Left colon (tissue), 2 donors: Measurements from ENCODE around the gene CENPE. TPM values are rescaled to one million over a fixed set of nuclear protein-coding genes. Genes with fewer than 3 reads are reported as not detected.
A peak's percentile ranks its signal among the peaks of the same experiment; 100 is the strongest.

Experiments used
- ATAC-seq: fragments of 200-7000 bp; cut with Tn5 transposase; one replicate; pipeline ENCODE4 v1.9.1; 2020; ENCODE audit warnings: mild to moderate bottlenecking, moderate library complexity
- DNase-seq, 2 donors: peaks; one replicate each; pipeline ENCODE4 v3.0.0-alpha.2; 2020
- intact Hi-C, 2 donors: fragments of 100-400 bp; cut with DNase I in 1 of 2; cut with micrococcal nuclease in 1 of 2; formaldehyde crosslinking; loops; one replicate each; pipeline versions ENCODE4 v1.11.2 to v1.14.0; 2022; cut with DNase I, micrococcal nuclease
- total RNA-seq, 2 donors: library from RNA; stranded (reverse); fragmentation: NEBNext Ultra II Directional; extraction: Animal tissue kit (Norgen Biotek cat#: 25700); gene quantifications; one replicate each; pipeline ENCODE4 v1.2.1, GENCODE V29; 2021
- donor health status: DM: no; HTN: no; CAD: no.
- donor health status: DM: yes; HTN: yes; CAD: no.

The CENPE gene
- total RNA-seq, 2 donors from 2014 or later: 2.2 to 6.6 TPM

- no peak for ATAC-seq
- intact Hi-C loops: no loop called here
Measured at GRCh38 chr4:103086551-103086950, 111.6 kb downstream of the CENPE start.

GRCh38 chr4:103085555-103086196 is 112.5 kb downstream of the CENPE start:
- no peak for ATAC-seq
- intact Hi-C loops: no loop called here

More at GRCh38 chr4:103086551-103086950, 111.6 kb downstream of the CENPE start:
- DNase-seq: no peak

GRCh38 chr4:103079621-103080020 is 118.5 kb downstream of the CENPE start:
- ATAC-seq: no peak
- DNase-seq: no peak
- intact Hi-C loops: no loop called here

More at GRCh38 chr4:103085555-103086196, 112.5 kb downstream of the CENPE start:
- no peak for DNase-seq

GRCh38 chr4:103076747-103077347 is 121.3 kb downstream of the CENPE start, which contains the start of gene SLC9B2:
SLC9B2 (minus strand) TSS chr4:103076761; CDS start chr4:103067550, 9,211 bp downstream.
- ATAC-seq (peak; percentile 85), DNase-seq (no peak)
- intact Hi-C loops: no loop called here

GRCh38 chr4:103075894-103076746 is 122.0 kb downstream of the CENPE start:
- intact Hi-C loops: no loop called here
- DNase-seq: peak; percentile 48 to 65
- ATAC-seq: peak; percentile 88

GRCh38 chr4:103075435-103075893 is 122.7 kb downstream of the CENPE start:
- ATAC-seq: no peak
- intact Hi-C loops: no loop called here
- DNase-seq: no peak

- ATAC-seq: no peak
- intact Hi-C loops: no loop called here
- DNase-seq: no peak
Measured at GRCh38 chr4:103074744-103075434, 123.3 kb downstream of the CENPE start.

- no peak for DNase-seq
- intact Hi-C loops: no loop called here
Measured at GRCh38 chr4:103073792-103074438, 124.2 kb downstream of the CENPE start.

GRCh38 chr4:103067841-103068547 is 130.1 kb downstream of the CENPE start:
- DNase-seq (no peak), ATAC-seq (no peak)
- intact Hi-C loops: no loop called here

More at GRCh38 chr4:103073792-103074438, 124.2 kb downstream of the CENPE start:
- ATAC-seq: no peak

GRCh38 chr4:103060453-103061148 is 137.5 kb downstream of the CENPE start:
- DNase-seq (no peak), ATAC-seq (no peak)
- intact Hi-C loops: no loop called here

Other genes with a start within 250 kb of the CENPE start
- gene SLC9B1, start 178.6 kb downstream of the CENPE start, total RNA-seq: under 1 TPM; 0.39 to 0.46 TPM
- gene SLC9B2, start 121.6 kb downstream of the CENPE start, total RNA-seq: 1 to 10 TPM; 1.2 to 3.1 TPM
- gene BDH2, start 98.5 kb downstream of the CENPE start, total RNA-seq: 10 to 100 TPM; 28.6 to 35.4 TPM